HepG2 (cell line): ENCODE results near the gene STMN3. TPM values are rescaled to one million over a fixed set of nuclear protein-coding genes. Genes with fewer than 3 reads are reported as not detected.
A peak's percentile ranks its signal among the peaks of the same experiment; 100 is the strongest.

ENCODE experiments used
- ATAC-seq: fragments of 200-7000 bp; cut with Tn5 transposase; 3 replicates; pipeline ENCODE4 v1.9.1; 2020; ENCODE audit warnings: mild to moderate bottlenecking, moderate library complexity
- BruUV-seq: library from RNA; stranded (reverse); fragments of 400-500 nt; replicated peaks from 2 replicates; lab custom pipeline; 2021; lab: Mats Ljungman, UMichigan
- CTCF ChIA-PET: fragments of 300-600 bp; formaldehyde crosslinking; extraction: SDS; loops from one replicate; lab custom pipeline; 2021; ENCODE audit warnings: low total read pairs, inconsistent platforms, low intra/inter-chr PET ratio; lab: Yijun Ruan, JAX
- POLR2A ChIA-PET: fragments of 350-600 bp; sonication (Branson Sonifier 250); formaldehyde crosslinking; loops from one replicate; lab custom pipeline; 2020; ENCODE audit warnings: antibody characterized with exemption, inconsistent platforms; lab: Yijun Ruan, JAX
- DNase-seq: peaks from one replicate; pipeline ENCODE4 v3.0.0-alpha.2; 2015; ENCODE audit warnings: low spot score
- FAIRE-seq: peaks from 3 replicates; lab custom pipeline; 2011; peaks lifted over from hg19 to GRCh38; lab: Jason Lieb, UNC
- H2AFZ ChIP-seq: one replicate; pipeline ENCODE4 v1.6.1; 2011; ENCODE audit warnings: low read length, inconsistent platforms
- H3K27ac ChIP-seq: fragments of 300-600 bp; 3 replicates; pipeline ENCODE4 v1.8.0; 2011; ENCODE audit warnings: mixed run types, mild to moderate bottlenecking, mixed read lengths, low read length, inconsistent platforms; ENCODE audit not compliant: insufficient read depth; ENCODE audit errors: extremely low read length
- H3K27me3 ChIP-seq, 2 experiments: fragments of 200-600 bp in 1 of 2; 2 replicates in 1 of 2; 3 replicates in 1 of 2; pipeline versions ENCODE4 v1.6.0 to v1.8.0; 2011; ENCODE audit warnings: low read length in 2 of 2, mild to moderate bottlenecking in 2 of 2, moderate library complexity in 2 of 2, inconsistent platforms in 1 of 2; ENCODE audit not compliant: insufficient read depth in 2 of 2, control insufficient read depth in 1 of 2
- H3K36me3 ChIP-seq, 2 experiments: fragments of 200-600 bp in 1 of 2; replicated peaks in 1 of 2; 2 replicates in 1 of 2; 3 replicates in 1 of 2; pipeline versions ENCODE4 v1.5.1 to v1.8.0; 2011; ENCODE audit warnings: low read length in 2 of 2, inconsistent platforms in 1 of 2; ENCODE audit not compliant: insufficient read depth in 2 of 2, control insufficient read depth in 1 of 2
- H3K4me1 ChIP-seq: 2 replicates; pipeline ENCODE4 v1.5.1; 2012; ENCODE audit warnings: low read length, inconsistent platforms; ENCODE audit not compliant: insufficient read depth
- H3K4me2 ChIP-seq: 2 replicates; pipeline ENCODE4 v1.6.0; 2011; ENCODE audit warnings: low read depth, low read length, inconsistent platforms
- H3K4me3 ChIP-seq, 3 experiments: fragments of 200-600 bp in 1 of 3; sonication (generic), shearing (Covaris generic) in 1 of 3; replicated peaks in 1 of 3; 2 replicates each; pipeline ENCODE4 v1.5.1; 2011 to 2016; ENCODE audit warnings: low read length in 3 of 3, inconsistent platforms in 2 of 3, low read depth in 2 of 3, mild to moderate bottlenecking in 2 of 3, control low read depth in 1 of 3, mixed read lengths in 1 of 3; ENCODE audit not compliant: insufficient read depth in 1 of 3
- H3K79me2 ChIP-seq: one replicate; pipeline ENCODE4 v1.6.1; 2011; ENCODE audit warnings: low read length, inconsistent platforms; ENCODE audit not compliant: insufficient read depth
- H3K9ac ChIP-seq: 2 replicates; pipeline ENCODE4 v1.6.0; 2011; ENCODE audit warnings: mild to moderate bottlenecking, low read depth, low read length, inconsistent platforms; ENCODE audit not compliant: insufficient read depth
- H3K9me3 ChIP-seq: 2 replicates; pipeline ENCODE4 v1.5.1; 2012; ENCODE audit warnings: mild to moderate bottlenecking, low read length
- H4K20me1 ChIP-seq: 2 replicates; pipeline ENCODE4 v1.6.0; 2011; ENCODE audit warnings: inconsistent platforms, mild to moderate bottlenecking, low read length, moderate library complexity; ENCODE audit not compliant: insufficient read depth
- AGO1 ChIP-seq: fragments of 200-400 bp; formaldehyde crosslinking; IDR thresholded peaks from 2 replicates; pipeline ENCODE4 v1.6.1; 2017; ENCODE audit warnings: mild to moderate bottlenecking, low read depth, low read length, moderate library complexity; ENCODE audit not compliant: poor library complexity, severe bottlenecking
- AGO2 ChIP-seq: fragments of 200-400 bp; formaldehyde crosslinking; optimal IDR thresholded peaks from 2 replicates; pipeline ENCODE3; 2017; ENCODE audit warnings: mild to moderate bottlenecking, low read depth, low read length, moderate library complexity
- ATAD3A ChIP-seq: sonication (generic); formaldehyde crosslinking; IDR thresholded peaks from 2 replicates; pipeline ENCODE4 v1.4.0; 2020; ENCODE audit warnings: missing genetic modification reagents
- ATF1 ChIP-seq: IDR thresholded peaks from 2 replicates; pipeline ENCODE4 v1.6.1; 2016; ENCODE audit warnings: mild to moderate bottlenecking, control low read depth
- BCLAF1 ChIP-seq: fragments of 450-650 bp; IDR thresholded peaks from 2 replicates; pipeline ENCODE4 v1.6.1; 2017; ENCODE audit warnings: mild to moderate bottlenecking
- DNMT1 ChIP-seq: sonication (generic); formaldehyde crosslinking; IDR thresholded peaks from 2 replicates; pipeline ENCODE4 v1.5.1; 2020; ENCODE audit warnings: mild to moderate bottlenecking, missing genetic modification reagents
- EED ChIP-seq: sonication (generic); formaldehyde crosslinking; IDR thresholded peaks from 2 replicates; pipeline ENCODE4 v1.5.0; 2020; ENCODE audit warnings: mild to moderate bottlenecking, missing genetic modification reagents
- HDAC2 ChIP-seq: sonication (generic); formaldehyde crosslinking; IDR thresholded peaks from 2 replicates; pipeline ENCODE4 v1.4.0; 2020; ENCODE audit warnings: missing genetic modification reagents
- MAZ ChIP-seq, 2 experiments: sonication (generic) in 1 of 2; formaldehyde crosslinking in 1 of 2; IDR thresholded peaks; 2 replicates each; pipeline versions ENCODE4 v1.5.0 to v1.6.1; 2012 to 2020; ENCODE audit warnings: low read depth in 2 of 2, mild to moderate bottlenecking in 2 of 2, borderline replicate concordance in 1 of 2, improper control_type of control experiment in 1 of 2, low read length in 1 of 2, missing genetic modification reagents in 1 of 2, moderate library complexity in 1 of 2
- POLR2AphosphoS2 ChIP-seq: IDR thresholded peaks from 2 replicates; pipeline ENCODE4 v1.6.1; 2011; ENCODE audit warnings: low read depth, low read length, improper control_type of control experiment
- RBFOX2 ChIP-seq: fragments of 200-400 bp; formaldehyde crosslinking; IDR thresholded peaks from 2 replicates; pipeline ENCODE4 v1.6.1; 2017; ENCODE audit warnings: low read depth, mild to moderate bottlenecking, low read length
- RXRB ChIP-seq: IDR thresholded peaks from 2 replicates; pipeline ENCODE4 v1.6.1; 2016; ENCODE audit warnings: borderline replicate concordance, missing genetic modification reagents, missing compliant biosample characterization
- ZNF367 ChIP-seq: sonication (generic); formaldehyde crosslinking; IDR thresholded peaks from 2 replicates; pipeline ENCODE4 v1.4.0; 2020; ENCODE audit warnings: missing genetic modification reagents, borderline replicate concordance
- ZNF530 ChIP-seq: sonication (generic); formaldehyde crosslinking; IDR thresholded peaks from 2 replicates; pipeline ENCODE4 v1.5.0; 2020; ENCODE audit warnings: low read depth, mild to moderate bottlenecking, missing genetic modification reagents
- ZNF724P ChIP-seq: sonication (generic); formaldehyde crosslinking; IDR thresholded peaks from 2 replicates; pipeline ENCODE4 v1.8.0; 2022; ENCODE audit warnings: missing genetic modification reagents, borderline replicate concordance
- ZNF775 ChIP-seq: sonication (generic); formaldehyde crosslinking; IDR thresholded peaks from 2 replicates; pipeline ENCODE4 v1.4.0; 2020; ENCODE audit warnings: missing genetic modification reagents, mild to moderate bottlenecking, moderate library complexity, borderline replicate concordance
- WGBS: methylation state at CpG from one replicate; pipeline ENCODE4 v1.1.6; 2017; ENCODE audit warnings: low lambda C conversion rate; 5-methylcytosine and 5-hydroxymethylcytosine counted together
- in situ Hi-C: cut with HindIII; loops from 2 replicates; pipeline ENCODE4 v1.10.0; 2017; ENCODE audit warnings: low pct_unique_long_range_greater_than_20kb; ENCODE audit not compliant: extremely low pct_ligation_motif_present
- intact Hi-C: fragments of 100-400 bp; cut with micrococcal nuclease; formaldehyde crosslinking; loops from one replicate; pipeline ENCODE4 v1.10.0; 2022; ENCODE audit not compliant: unreplicated experiment
- polyA plus RNA-seq, 8 experiments: library from polyadenylated mRNA; depleted of rRNA in 3 of 8; stranded (reverse) in 7 of 8; unstranded in 1 of 8; fragments of >200 nt; fragmentation: Illumina TruSeq in 4 of 8; extraction: Trizol in 4 of 8; gene quantifications; 2 replicates each; pipeline versions ENCODE4 v1.2.1 to v1.2.3, GENCODE V29; 2011 to 2016; ENCODE audit warnings: low read depth in 4 of 8, missing spikeins in 1 of 8, mixed read lengths in 1 of 8; ENCODE audit not compliant: insufficient read depth in 1 of 8
- total RNA-seq, 5 experiments: library from RNA; depleted of rRNA; stranded (reverse); fragments of >200 nt; fragmentation: Illumina TruSeq; extraction: Trizol; gene quantifications; 2 replicates each; pipeline ENCODE4 v1.2.3, GENCODE V29; 2016; ENCODE audit warnings: low read depth in 1 of 5
- TF ChIP-seq, protein P1 (sequence below): sonication (generic); formaldehyde crosslinking; IDR thresholded peaks from 2 replicates; pipeline ENCODE4 v1.8.0; 2022; ENCODE audit warnings: mild to moderate bottlenecking, missing genetic modification reagents, moderate library complexity

STMN3 gene
- total and polyA plus RNA-seq, 2 of the 13 experiments (the other 11 are each of a cell fraction or from before 2014, with no cell fraction given): 21.0 to 48.3 TPM

DNA sequence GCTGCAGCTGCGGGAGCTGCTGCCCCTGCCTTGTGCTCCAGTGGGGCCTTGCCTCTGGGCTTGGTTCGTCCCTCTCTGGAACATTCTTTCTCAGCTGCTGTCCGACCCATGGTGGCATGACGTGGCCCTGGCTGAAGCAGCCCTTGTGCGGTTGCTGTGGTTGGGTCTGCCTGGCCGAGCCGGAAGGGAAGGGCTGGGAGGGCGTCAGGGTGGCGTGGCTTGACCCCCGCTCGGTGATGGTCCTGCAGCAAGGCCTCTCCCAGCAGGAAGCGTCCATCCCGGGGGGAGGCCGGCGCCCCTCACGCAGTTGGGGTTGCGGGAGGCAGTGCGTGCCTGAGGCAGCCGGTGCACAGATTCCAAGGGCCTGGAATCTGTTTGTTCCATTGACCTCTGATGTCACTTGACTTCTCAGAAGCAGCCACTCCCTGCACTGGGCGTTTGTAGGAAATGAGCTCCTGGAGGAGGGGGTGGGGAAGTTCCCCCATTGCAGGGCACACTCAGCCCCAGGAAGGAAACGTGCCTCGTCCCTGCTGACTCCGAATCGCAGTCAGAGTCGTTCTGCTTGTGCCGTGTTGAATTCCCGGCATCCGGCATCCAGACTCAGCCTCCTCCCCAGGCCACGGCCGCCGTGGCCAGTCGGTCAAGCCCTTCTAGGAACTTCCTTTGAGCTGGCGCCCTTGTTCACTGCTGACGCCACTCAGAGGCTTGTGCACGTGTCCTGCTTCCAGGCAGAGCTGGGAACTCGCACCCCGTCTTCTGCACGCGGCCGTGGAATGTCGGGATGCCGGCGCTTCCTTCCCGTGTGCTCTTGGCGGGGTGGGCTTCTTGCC lies 33.5 kb upstream of the STMN3 start (continued):
- peak; percentile 87 for TF ChIP-seq AGO1

DNA sequence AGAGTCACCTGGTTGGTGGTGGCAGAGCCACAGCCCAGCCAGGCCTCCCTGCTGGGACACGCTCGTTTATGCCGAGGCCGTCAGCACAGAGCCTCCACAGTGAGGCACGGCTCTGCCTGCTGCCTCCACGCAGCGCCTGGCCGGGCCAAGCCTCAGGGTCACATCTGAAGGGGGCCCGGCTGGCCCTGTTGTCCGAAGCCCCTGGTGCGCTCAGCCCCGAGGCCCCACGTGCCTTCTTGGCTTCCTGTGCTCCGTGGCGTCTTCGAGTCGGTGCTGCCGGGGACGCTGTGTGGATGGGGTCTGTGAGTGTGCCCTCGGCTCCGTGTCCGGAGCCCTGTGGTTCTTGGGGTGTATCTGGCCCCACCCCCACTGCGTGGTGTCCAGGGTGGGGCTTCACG lies 32.9 kb upstream of the STMN3 start:
- CTCF ChIA-PET: no interaction called here
- no peak overlapping the region for H3K4me2 ChIP-seq
- TF ChIP-seq POLR2AphosphoS2 (peak; percentile 11; the same call in 1 of the 2 replicates), ZNF724P (CRISPR knock-in tag) (no peak), EED (CRISPR knock-in tag) (peak; percentile 43; the same call in 1 of the 2 replicates), MAZ (IDR thresholded peaks at IDR 0.05; ENCODE audit: borderline replicate concordance, low read depth, low read length) (no peak), MAZ (CRISPR knock-in tag; IDR thresholded peaks at IDR 0.05; ENCODE audit: low read depth) (no peak), RXRB (CRISPR knock-in tag) (no peak), ZNF530 (CRISPR knock-in tag) (no peak), AGO2 (peak; percentile 73), BCLAF1 (no peak), ATAD3A (CRISPR knock-in tag) (no peak), ATF1 (CRISPR knock-in tag) (no peak), AGO1 (peak; percentile 90), ZNF367 (no peak), HDAC2 (CRISPR knock-in tag) (no peak), ZNF775 (CRISPR knock-in tag) (no peak), DNMT1 (CRISPR knock-in tag) (no peak), RBFOX2 (peak; percentile 52)
- TF ChIP-seq, protein P1, sequence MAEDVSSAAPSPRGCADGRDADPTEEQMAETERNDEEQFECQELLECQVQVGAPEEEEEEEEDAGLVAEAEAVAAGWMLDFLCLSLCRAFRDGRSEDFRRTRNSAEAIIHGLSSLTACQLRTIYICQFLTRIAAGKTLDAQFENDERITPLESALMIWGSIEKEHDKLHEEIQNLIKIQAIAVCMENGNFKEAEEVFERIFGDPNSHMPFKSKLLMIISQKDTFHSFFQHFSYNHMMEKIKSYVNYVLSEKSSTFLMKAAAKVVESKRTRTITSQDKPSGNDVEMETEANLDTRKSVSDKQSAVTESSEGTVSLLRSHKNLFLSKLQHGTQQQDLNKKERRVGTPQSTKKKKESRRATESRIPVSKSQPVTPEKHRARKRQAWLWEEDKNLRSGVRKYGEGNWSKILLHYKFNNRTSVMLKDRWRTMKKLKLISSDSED (CRISPR knock-in tag): no peak

More for the DNA sequence above, 32.9 kb upstream of the STMN3 start:
- no peaks in the 10 kb centered on the region for H3K79me2 ChIP-seq
- peaks cover 10% of the 10 kb centered on the region for H3K4me1 ChIP-seq
- in situ Hi-C loops (no loop called here), intact Hi-C loops (no loop called here)
- FAIRE-seq (no peak), DNase-seq (no peak), ATAC-seq (no peak)
- no peak overlapping the region for H3K4me3 ChIP-seq
- H3K9ac ChIP-seq: no peak overlapping the region
- H3K27me3 ChIP-seq: no peaks in the 10 kb centered on the region
- 95% methylated on average over 15 of the region's 24 CpGs for WGBS
- no TSS peak for BruUV-seq
- H3K27ac ChIP-seq: no peak overlapping the region
- peaks cover 0 to 4% of the 10 kb centered on the region in 2 experiments; a peak in 1 of 5 replicates for H3K36me3 ChIP-seq
- no peak overlapping the region for H2AFZ ChIP-seq
- H3K9me3 ChIP-seq: no peaks in the 10 kb centered on the region
- H4K20me1 ChIP-seq: no peaks in the 10 kb centered on the region
- POLR2A ChIA-PET: no interaction called here
